Lower leg skin (tissue), 3 donors: ENCODE measurements around the gene UNC119.

Experiments used
- POLR2A ChIP-seq, 2 donors: fragments of 450-650 bp; IDR thresholded peaks; one replicate each; pipeline ENCODE4 v1.6.1; 2016 to 2017; ENCODE audit warnings: antibody characterized with exemption in 2 of 2, mild to moderate bottlenecking in 1 of 2, moderate library complexity in 1 of 2
- TF ChIP-seq, protein P1 (sequence below), 3 donors: fragments of 450-650 bp; IDR thresholded peaks; one replicate each; pipeline ENCODE4 v1.5.1; 2016; ENCODE audit warnings: antibody characterized with exemption in 3 of 3, mild to moderate bottlenecking in 3 of 3, moderate library complexity in 2 of 3

GRCh38 chr17:28574526-28574925 lies 22.1 kb upstream of the UNC119 start:
- no peak for TF ChIP-seq POLR2A (IDR thresholded peaks at IDR 0.05)
- TF ChIP-seq, protein P1, sequence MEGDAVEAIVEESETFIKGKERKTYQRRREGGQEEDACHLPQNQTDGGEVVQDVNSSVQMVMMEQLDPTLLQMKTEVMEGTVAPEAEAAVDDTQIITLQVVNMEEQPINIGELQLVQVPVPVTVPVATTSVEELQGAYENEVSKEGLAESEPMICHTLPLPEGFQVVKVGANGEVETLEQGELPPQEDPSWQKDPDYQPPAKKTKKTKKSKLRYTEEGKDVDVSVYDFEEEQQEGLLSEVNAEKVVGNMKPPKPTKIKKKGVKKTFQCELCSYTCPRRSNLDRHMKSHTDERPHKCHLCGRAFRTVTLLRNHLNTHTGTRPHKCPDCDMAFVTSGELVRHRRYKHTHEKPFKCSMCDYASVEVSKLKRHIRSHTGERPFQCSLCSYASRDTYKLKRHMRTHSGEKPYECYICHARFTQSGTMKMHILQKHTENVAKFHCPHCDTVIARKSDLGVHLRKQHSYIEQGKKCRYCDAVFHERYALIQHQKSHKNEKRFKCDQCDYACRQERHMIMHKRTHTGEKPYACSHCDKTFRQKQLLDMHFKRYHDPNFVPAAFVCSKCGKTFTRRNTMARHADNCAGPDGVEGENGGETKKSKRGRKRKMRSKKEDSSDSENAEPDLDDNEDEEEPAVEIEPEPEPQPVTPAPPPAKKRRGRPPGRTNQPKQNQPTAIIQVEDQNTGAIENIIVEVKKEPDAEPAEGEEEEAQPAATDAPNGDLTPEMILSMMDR (IDR thresholded peaks at IDR 0.05): no peak
